Activated CD8-positive, alpha-beta memory T cell treated with anti-CD3 and anti-CD28 coated beads, Interleukin-2, amount 50 U/mL, for 48 hours (primary cell): ENCODE measurements around the gene IRF7.
A peak's percentile ranks its signal among the peaks of the same experiment; 100 is the strongest.

Source experiments
- DNase-seq: peaks from one replicate; pipeline ENCODE4 v3.0.0-alpha.2; 2020

The IRF7 gene

GRCh38 chr11:607020-607780 lies 8.6 kb downstream of the IRF7 start:
- DNase-seq: no peak

DNA sequence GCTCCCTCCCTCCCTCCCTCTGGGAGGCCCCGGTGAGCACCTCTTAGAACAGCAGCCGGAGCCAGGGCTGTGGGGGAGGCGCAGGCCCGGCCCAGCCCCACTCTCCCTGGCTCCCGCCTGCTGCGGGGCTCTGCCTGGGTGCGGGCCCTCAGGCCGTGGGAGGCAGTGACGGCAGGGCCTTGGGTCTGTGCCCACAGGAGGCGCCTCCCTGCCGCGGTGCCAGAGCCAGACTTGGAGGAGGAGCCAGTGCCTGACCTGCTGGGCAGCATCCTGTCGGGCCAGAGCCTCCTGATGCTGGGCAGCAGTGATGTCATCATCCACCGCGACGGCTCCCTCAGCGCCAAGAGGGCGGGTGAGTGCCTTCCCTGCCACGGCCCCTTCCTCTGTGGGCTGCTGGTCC lies 9.5 kb downstream of the IRF7 start:
- no peak for DNase-seq

DNA sequence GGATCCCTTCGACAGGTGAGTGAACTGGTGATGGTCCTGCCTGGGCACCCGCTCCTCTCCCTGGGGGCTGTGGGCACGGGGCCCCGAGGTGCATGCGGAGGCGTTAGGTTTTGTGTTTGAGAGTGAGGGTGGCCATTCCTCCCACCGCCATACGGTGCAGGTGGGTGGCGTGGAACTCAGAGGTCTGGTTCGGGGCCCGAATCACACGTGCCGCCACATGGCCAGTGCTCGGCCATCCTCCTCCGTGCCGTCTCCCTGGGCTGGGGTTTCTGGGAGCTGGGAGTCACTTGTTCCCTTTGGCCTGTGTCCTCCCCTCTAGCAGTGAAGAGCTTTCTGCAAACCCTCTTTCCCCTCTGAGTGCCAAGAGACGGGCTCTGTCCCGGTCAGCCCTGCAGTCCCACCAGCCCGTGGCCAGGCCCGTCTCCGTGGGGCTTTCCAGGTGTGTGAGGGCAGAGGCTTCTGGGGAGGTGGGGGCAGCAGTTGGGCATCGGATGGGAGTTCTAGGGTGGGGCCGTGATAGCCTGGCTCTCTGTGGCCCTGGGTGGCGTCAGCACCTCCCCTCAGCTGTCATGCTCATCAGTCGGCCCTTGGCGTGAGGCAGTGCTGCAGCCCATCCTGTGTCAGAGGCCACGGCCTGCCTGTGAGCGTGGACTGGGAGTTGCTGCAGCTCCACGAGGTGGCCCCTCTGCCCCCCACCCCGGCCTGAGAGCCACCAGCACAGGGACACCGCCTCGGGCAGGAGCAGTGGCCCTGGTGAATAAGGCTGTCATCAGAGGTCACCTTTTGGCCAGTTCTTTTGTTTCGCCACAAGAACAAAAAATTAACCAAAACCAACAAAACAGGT lies 10.2 kb downstream of the IRF7 start:
- no peak for DNase-seq

DNA sequence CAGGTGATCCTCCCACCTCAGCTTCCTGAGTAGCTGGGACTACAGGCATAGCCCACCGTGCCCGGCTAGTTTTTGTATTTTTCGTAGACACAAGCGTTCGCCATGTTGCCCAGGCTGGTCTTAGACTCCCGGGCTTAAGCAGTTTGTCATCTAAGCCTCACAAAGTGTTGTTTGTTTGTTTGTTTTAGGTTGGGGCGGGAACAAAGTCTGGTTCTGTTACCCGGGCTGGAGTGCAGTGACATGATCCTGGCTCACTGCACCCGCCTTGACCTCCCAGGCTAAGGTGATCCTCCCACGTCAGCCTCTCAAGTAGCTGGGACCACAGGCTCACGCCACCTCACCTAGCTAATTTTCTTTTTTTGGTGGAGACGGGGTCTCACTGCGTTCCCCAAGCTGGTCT lies 12.6 kb downstream of the IRF7 start:
- DNase-seq: no peak

DNA sequence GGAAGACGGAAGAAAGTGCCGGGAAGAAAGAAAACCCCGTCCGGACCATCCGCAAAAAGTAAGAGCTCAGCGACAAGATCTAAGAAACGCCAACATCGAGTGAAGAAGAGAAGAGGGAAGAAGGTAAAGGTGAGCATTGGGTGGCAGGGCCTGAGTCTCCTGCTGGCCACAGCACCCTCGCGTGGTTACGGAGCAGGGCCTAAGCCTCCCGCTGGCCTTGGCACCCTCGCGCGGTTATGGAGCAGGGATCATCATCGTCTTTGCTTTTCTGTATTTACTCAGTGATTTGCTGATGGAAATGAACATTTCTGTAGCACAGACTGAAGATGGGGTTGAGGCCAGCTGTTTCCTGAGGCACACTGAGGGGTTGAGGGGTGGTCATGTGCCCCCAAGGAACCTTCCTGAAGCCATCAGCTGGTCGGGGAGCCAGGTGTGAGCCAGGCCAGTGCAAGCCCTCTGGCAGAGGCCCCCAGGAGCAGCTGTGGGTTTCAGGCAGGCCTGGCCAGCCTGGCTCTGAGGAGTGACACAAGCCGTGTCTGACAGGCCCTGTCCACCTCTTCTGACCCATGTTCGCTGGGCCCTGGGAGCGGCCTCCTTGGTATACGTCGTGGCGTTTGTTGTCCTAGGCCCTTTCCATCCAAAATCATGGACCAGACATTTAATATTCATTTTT lies 14.0 kb downstream of the IRF7 start:
- DNase-seq: no peak

DNA sequence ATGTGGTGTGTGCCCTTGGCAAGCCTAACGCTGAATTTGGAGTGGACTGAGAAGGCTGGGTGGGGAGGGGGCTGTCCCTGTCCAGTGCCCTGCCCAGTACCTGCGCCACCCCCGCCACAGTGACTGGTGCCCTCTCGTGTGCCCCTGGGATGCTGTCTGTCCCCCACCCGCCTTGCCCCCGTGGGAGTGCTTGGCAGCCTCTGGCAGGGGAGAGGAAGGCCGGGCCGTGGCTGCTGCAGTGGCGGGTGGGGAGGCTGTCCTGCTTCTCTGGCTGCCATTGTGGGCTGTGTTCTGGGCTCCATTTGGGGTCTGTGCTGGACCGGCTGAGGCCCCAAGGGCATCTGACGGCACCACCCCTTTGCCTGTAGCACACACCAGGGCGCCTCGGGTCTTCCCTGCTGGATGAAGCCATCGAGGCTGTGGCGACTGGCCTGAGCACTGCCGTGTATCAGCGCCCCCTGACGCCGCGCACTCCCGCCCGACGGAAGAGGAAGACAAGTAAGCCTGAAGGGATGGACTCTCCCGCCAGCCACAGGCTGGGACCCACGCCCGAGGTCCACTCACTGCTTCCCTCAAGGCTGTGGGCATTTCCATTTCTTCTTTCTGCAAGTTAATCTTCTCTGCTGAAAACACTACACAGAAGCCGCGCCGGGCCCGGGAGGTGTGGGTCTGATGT lies 17.6 kb downstream of the IRF7 start:
- no peak for DNase-seq

DNA sequence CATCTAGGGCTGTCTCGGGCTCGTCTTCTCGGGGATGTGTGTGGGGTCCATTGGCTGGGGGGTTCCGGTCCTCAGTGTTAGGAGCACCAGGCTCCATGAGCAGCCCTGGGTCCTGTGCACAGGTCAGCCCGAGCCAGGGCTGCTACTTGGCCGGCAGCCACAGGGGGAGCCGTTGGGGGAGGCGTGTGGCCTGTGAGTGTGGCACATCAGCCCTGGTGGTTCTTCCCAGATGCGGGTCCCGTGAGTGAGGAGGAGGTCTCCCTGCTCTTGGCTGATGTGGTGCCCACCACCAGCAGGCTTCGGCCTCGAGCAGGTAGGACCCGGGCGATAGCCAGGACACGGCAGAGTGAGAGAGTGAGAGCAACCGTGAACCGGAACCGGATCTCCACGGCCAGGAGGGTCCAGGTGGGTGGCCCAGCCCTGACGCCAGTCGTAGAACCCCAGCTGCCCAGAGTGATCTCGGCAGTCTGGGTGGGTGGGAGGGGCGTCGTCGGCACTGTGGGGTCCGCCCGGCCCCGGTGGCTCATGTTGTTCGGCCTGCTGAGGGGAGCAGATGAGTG lies 18.5 kb downstream of the IRF7 start:
- no peak for DNase-seq

DNA sequence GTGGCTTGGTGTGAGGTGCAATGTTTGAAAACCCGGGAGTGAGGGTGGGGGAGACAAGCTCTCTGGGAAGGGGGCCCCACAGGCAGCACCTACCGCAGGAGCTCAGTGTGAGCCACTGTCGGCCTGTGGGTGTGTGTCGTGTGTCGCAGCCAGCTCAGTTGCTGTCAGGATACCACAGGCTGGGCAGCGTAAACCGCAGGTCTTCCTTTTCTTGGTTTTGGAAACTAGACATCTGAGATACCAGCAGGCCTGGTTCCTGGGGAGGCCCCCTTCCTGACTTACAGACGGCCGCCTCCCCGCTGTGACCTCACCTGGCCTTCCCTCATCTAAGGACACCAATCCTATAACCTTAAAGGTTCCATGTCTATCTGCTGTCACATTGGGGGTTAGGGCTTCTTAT lies 19.4 kb downstream of the IRF7 start:
- no peak for DNase-seq

DNA sequence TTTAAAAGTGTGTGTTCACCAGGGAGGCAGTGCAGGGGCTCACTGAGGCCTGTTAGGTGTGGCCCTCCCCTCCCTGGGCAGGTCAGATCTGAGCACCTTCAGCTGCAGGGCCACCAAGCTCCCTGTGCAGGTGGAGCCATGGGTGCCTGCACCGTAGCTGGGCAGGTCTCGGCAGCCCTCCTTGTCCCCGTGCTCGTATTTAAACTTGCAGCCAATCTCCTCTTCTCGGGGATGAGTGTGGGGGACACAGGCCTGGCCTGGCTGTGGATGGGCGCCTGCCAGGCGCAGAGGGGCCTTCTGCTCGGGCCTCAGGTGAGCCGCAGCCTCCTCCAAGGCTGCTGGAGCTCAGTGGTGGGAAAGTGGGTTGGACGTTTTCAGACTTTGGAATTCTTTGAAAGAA lies 20.4 kb downstream of the IRF7 start:
- no peak for DNase-seq

DNA sequence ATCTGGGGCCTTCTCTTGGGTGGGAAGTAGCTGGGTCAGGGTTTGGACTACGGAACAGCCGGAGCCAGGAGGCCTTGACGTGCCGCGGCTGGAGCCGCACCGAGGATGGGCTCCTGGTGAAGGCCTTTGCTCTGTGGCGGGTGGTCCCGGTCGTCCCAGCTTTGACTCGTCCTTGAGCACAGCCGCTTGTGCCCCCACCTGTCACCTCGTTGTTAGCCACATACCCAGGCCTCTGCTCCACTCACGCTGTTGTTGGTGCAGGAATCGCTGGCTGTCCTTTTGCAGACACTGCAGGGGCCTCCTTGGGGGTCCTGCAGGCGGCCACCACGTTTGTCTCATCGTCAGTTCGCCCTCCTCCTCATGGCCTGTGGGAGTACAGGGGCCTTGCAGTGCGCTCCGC lies 22.4 kb downstream of the IRF7 start:
- DNase-seq: no peak

GRCh38 chr11:592918-593317 lies 22.8 kb downstream of the IRF7 start:
- DNase-seq: no peak

GRCh38 chr11:592501-592900 lies 23.2 kb downstream of the IRF7 start:
- DNase-seq: no peak

- no peak for DNase-seq
These were observed 24.8 kb downstream of the IRF7 start for GRCh38 chr11:590997-591396.

- DNase-seq: no peak
These were observed 26.0 kb downstream of the IRF7 start for GRCh38 chr11:589798-590197.

DNA sequence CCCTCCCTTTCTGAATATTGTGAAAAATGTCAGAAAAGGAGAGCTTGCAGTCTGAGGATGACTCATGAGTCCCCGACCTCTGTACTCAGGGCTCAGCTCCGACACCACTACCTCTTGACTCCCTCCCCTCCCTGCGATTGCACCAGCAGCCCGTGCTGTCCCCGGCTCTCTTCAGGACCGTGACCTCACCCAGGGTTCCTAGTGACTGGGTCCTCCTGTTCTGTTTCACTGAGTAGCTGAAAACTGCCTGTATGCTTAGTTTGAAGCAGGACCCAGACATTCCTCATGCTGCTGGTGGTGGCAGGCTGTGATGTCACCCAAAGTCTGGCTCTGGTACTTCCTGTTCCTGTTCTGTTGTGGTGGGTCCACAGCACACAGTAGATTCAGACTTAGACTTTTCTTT lies 27.8 kb downstream of the IRF7 start:
- DNase-seq: peak; percentile 82

DNA sequence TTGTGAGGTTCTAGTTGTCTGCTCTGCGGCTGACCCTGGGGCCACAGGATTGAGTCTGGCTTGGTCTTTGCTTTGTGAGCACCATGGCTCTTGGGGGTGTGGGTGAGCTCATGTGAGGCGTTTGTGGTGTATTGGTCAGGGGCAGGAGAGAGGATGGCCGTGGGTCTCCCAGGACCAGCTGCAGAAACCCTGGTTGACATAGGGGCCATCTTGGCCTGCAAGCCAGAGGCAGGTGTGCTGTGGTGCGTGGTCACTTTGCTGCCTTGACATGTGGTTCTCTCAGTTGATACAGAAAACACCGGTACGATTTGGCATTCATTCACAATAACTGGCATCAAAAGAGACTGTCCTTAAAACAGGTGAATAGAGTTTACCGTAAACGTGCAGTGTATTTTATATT lies 28.2 kb downstream of the IRF7 start:
- no peak for DNase-seq

DNA sequence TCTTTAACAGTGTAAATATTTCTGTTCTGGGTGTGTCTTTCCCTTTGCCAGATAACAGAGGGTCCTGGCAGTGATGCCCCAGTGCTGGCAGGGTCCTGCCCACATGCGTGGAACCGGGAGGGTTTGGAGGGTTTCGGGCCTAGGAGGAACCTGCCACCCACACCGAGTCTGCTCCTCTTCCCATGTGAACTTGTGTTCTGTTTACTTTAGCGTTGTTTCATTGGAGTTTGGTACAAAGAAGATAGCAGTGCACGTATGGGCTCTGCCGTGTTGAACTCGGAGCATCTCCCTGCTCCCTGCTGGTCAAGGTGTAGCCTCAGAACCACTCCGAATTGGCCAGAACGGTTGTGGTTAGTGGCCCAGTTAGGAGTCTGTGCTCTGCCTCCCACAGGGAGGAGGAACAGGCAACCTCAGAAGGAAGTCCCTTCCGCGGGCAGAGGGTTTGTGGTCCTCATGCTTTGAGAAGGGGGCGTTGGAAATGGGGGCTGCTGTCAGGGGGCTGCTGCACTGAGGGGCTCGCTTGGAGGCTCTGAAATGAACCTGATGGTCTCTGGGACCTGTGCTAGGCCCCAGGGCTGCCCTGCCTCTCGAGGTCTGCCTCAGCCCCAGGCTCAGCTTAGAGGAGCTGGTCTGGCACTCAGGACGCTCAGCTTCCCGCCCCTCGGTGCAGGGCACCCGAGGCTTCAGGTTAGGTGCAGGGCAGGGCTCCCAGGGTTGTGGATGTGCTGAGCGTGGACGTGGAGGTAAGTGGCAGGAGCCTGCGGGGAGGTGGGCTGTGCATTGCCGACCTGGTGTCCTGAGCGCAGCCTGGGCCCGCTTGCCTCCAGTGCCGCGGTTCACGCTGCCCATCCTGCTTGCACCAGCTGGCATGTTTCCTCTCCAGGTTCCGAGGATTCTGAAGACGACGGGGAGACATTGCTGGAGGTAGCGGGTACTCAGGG lies 29.1 kb downstream of the IRF7 start:
- no peak for DNase-seq

DNA sequence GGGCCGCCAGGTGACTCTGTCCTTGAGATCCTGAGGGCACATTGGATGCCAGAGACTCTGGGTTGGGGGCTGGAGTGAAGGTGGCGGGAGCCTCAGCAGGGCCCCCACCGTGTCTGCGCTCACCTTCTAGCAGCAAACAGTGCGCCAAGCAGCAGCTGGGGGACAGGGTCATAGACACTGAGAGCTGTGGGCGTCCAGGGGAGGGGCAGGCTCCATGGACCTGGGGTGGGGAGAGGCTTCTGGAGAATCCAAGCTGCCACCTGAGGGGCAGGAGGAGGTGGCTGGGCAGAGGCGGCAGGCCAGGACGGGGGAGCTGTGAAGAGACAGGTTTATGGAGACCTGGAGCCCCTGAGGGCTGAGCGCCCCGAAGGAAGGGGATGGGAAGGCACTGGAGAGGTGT lies 31.5 kb downstream of the IRF7 start:
- DNase-seq: no peak

DNA sequence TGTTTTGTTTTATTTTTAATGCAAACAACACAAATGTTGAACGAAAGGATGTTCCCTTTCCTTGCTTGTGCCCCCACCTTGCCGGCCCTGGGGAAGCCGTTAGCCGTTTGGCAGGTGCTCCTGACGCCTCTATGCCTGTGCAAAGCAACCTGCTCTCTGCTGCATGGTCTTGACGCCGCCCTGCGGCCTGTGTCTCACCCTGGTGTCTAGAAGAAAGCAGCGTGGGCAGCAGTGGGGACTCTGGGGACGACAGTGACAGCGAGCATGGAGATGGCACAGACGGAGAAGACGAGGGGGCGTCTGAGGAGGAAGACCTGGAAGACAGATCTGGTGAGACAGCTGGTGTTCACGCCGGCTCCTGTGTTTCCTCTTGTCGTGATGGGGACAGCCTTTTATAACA lies 34.0 kb downstream of the IRF7 start:
- no peak for DNase-seq

GRCh38 chr11:581342-581741 lies 34.4 kb downstream of the IRF7 start:
- no peak for DNase-seq

DNA sequence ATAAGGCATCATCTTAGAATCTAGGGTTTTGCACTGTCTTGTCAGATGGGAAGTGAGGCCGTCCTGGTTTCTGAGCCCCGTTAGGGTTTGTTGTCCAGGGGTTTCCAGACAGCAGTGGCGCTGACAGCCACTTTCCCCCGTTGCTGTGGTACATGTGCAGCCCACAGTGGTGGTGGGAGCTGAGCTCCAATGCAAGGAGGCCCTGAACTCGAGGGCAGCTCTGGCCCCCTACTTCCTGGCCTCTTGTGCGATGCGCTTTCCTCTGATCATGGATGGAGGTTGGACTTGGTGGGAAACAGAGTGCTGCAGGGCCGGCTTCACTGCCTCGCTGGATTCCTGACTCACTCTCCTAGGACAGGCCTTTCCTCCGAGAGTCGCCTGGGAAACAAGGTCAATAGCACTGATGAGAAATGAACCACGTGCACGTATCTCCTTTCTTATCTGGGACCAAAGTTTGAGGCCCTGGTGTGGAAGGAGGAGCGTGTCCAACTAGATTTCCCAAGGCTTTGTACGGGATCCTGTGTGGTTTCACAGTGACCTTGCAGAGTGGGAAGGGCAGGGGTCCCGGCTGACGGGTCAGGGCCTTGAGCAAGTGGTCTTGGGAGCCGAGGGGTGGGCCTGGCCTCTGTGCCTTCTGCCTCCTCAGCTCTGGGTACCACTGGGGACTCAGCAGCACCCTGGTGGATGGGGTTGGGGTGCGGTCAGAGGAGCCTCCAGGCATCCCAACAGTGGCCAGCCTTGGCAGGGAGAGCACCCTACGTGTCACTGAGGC lies 35.7 kb downstream of the IRF7 start:
- DNase-seq: no peak
